GM18951 (cell line): ENCODE results near the gene PDGFRB.

ENCODE experiments used
- POLR2A ChIP-seq: IDR thresholded peaks from 4 replicates; pipeline ENCODE4 v1.6.1; 2011; ENCODE audit warnings: mild to moderate bottlenecking; ENCODE audit not compliant: insufficient read length, insufficient read depth; ENCODE audit errors: extremely low read depth
- in situ Hi-C: fragments of 300-500 bp; cut with MboI; formaldehyde crosslinking; loops from one replicate; pipeline ENCODE4 v1.12.0; 2022; ENCODE audit warnings: low sequenced_read_pairs, mixed read lengths, inconsistent platforms; ENCODE audit not compliant: unreplicated experiment

The PDGFRB gene

DNA sequence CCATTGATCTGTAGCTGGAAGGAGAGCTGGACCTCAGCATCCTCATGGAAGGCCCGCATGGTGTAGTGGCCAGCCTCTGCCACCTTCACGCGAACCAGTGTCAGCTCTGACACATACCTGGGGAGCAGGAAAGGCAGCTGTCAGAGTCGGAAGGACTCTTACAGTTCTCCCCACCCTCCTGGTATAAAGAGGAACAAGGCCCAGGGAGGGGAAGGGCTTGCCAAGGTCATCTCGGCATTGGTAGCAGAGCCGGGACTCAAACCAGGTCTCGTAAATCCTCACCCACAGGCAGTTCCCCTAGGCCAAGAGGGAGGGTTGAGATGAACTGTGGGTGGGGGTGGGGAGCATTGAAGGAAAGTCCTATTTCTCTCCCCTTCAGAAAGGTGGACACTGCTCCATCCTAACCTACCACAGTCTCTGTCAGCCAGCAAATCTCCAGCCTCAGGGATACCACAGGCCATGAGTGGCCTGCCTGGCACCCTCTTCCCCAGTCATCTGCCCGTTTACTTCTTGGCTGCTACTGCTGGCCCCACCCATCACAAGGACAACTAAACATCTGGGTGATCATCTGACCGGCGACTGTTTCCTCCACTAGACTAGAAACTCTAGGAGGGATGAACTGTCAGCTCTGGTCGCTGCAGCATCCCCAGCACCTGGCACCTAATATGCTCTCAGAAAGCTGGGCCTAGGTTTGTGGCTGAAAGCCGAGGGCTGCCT is 23.5 kb downstream of the PDGFRB start:
- TF ChIP-seq POLR2A: no peak
- in situ Hi-C loops: no loop called here

DNA sequence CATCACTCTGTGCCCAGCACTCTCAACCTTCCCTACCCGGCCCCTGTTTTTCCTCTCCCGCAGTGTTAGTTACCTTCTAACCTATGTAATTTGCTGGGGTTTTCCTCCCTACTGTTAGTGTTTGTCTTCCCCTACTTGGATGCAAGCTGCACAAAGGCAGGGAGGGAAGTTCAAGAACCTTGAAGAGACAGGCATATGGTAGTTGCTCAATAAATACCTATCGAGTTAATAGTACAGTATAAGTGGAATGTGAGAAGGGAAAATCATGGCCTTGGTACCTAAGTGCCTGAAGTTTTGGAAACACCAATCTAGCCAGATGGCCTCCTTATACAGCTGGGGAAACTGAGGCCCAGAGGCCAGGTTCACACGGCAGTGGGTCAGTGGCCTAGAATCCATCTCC is 24.2 kb downstream of the PDGFRB start:
- TF ChIP-seq POLR2A: no peak
- in situ Hi-C loops: no loop called here

DNA sequence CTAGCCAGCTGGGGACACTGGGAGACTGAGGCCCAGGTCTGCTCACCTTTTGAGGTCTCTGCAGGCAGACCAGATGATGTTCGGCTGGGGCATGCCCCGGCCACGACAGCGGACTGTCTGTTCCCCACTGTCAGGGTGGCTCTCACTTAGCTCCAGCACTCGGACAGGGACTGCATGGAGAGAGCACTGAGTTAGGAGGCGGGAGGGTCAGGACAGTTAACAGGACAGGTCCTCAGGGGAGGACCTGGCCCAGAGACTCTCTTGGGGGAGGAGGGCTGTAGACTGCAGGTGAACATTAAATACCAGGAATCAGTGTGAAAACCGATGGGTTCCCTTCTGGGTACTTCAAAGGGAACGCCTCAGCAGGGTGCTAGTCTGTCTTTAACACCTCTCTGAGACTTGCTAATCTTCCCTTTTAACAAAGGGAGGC is 25.1 kb downstream of the PDGFRB start:
- no peak for TF ChIP-seq POLR2A
- in situ Hi-C loops: no loop called here

DNA sequence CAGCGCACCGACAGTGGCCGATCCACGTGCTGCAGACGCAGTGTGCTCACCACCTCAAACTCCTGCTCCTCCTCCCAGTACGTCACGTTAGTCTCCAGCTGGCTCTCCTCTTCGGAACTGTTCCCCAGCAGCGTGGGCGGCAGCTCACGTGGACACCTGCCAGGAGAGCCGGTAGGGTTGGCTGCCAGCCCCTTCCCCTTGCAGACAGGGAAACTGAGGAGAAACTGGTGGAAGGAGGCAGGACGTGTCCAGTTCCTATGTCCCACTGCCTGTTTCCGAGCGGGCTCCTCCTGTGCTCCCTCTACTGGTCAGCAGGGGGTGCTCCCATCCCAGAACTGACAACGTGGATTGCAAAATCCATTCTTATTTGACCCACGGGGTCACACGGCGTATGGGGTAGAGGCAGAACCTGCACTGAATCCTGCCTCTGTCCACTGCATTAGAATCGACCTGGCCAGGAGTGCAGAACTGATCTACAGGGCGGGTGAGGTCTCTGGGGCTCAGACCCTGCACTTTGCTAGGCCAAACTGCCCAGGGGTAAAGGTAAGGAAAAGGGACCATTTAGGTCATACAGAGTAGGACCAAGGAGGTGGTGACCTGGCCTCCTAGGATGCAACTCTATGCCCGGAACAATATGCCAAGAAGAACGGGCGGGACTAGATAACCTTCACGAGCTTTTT is 25.7 kb downstream of the PDGFRB start:
- in situ Hi-C loops: no loop called here
- TF ChIP-seq POLR2A: no peak

DNA sequence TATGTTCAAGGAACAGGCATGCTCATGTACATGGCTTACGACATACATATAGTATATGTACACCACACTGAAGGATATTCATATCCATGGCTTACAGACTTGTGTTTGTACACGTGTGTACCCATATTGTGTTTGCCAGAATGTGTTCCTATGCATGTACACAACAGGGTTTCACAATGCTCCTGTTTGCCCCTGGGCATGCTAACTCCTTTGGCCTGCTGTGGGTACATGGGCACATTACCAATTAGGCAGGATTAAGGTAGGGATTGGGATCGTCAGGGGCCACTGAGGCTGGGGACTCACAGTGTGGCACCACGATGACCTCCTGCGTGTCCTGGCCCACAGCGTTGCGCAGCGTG is 26.2 kb downstream of the PDGFRB start:
- no peak for TF ChIP-seq POLR2A
- in situ Hi-C loops: no loop called here

DNA sequence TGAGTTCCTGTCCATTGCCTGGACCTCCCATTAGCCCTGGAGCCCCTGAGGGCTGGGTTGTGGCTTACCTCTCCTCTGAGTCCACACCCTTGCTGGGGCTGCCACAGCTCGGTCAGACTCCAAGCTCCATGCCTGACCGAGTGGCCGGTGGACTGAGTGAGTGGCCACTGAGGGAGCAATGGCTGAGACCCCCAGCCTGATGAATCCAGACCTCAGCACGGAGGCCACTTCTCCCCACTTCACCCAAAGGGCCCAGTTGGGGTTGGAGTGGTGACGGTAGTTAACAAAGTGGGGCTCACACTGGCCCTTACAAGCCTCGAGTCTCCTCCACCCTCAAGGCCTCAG is 28.8 kb downstream of the PDGFRB start:
- TF ChIP-seq POLR2A: no peak
- in situ Hi-C loops: no loop called here

DNA sequence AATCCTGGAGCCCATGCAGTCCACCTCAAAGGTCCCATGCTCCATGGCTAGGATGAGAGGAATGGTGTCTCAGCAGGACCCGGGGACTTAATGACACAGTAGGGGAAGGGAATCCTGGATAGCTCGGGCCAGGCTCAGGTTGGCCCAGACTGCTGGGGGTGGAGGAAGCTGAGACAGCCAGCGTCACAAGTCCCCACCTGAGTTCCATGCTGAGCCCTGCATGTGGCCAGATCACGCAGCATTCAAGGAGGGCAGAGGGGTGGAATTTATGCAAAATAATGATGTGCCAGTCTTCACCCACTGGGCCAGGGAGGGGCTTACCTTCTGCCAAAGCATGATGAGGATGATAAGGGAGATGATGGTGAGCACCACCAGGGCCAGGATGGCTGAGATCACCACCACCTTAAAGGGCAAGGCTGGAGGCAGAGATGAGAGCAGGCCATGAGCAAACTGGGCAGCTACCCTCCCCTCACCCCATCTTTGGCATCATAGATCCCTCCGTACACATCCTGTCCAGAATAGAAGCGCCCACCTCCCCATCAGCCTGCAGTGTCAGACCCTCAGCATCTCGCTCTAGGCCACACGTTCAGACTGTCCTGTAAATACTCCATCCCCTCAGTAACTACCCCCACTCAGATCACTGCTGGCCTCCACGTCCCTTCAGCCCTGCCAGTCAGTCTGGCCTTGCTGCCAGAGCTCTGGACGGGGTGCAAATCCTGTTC is 29.3 kb downstream of the PDGFRB start:
- TF ChIP-seq POLR2A: no peak
- in situ Hi-C loops: no loop called here

DNA sequence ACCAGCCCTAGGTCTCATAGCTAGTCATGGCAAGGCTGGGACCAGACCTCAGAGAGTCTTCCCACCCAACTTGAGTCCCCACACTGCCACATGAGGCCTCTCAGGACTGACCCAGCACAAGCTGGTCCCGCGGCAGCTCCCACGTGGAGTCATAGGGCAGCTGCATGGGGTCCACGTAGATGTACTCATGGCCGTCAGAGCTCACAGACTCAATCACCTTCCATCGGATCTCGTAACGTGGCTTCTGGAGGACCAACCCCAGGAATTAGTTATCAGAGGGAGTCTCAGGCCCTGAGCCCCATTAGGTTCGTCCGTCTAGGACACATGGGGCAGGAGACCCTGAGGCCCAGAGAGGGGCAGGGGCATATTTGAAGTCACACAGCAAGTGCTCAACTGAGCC is 30.3 kb downstream of the PDGFRB start:
- in situ Hi-C loops: no loop called here
- TF ChIP-seq POLR2A: no peak

DNA sequence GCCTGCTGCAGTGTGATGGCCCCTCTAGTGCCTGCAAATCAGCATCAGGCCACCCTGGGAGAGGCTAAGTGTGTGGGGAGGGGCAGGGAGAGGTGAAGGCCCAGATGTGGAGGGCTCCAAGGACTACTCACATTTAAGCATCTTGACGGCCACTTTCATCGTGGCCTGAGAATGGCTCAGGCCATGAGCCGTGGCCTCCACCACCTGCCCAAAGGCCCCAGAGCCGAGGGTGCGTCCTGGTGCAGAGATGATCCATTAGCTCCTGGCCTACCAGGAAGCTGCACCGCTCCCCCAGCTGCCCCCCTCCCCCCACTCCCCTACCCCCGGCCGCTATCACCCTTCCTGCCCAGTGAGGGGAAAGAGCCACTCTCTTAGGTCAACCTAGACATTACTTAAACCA is 31.0 kb downstream of the PDGFRB start:
- no peak for TF ChIP-seq POLR2A
- in situ Hi-C loops: no loop called here

DNA sequence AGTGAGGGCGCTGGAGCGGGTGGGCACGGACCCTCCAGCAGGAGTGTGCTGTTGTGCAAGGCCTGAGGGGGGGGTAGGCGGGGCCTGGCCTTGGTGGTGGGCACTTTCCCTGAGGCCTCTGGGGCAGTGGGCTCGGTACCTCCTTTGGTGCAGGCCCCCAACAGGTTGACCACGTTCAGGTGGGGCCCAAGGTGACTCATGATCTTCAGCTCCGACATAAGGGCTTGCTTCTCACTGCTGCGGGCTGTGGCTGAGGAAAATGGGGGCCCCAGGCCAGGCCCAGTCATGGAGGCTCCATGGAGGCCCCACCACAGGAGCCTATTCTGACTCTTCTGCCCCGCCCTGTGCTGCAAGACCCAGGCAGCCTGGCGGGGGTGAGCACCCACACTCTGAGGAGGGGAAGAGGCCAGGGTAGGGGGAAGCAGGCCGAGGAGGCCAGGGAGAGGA is 31.5 kb downstream of the PDGFRB start:
- in situ Hi-C loops: no loop called here
- TF ChIP-seq POLR2A: no peak

DNA sequence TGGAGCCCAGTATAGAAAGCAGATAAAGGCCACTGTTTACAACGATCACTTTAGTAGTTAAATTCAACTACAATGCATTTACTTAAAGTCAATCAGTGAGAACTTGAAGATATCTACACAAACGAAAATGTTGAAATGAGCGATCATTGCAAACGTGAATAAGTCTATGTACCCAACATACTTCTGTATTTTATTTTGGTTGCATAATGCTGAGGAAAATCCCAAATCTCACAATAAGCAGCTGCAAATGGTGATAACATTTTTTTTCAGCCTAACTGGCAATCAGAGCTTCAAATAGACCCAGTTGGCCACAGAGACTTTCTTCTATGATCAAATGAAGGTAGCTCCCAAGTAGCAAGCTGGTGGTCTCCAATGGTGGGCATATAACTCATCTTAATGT is 32.1 kb downstream of the PDGFRB start:
- TF ChIP-seq POLR2A: no peak
- in situ Hi-C loops: no loop called here

DNA sequence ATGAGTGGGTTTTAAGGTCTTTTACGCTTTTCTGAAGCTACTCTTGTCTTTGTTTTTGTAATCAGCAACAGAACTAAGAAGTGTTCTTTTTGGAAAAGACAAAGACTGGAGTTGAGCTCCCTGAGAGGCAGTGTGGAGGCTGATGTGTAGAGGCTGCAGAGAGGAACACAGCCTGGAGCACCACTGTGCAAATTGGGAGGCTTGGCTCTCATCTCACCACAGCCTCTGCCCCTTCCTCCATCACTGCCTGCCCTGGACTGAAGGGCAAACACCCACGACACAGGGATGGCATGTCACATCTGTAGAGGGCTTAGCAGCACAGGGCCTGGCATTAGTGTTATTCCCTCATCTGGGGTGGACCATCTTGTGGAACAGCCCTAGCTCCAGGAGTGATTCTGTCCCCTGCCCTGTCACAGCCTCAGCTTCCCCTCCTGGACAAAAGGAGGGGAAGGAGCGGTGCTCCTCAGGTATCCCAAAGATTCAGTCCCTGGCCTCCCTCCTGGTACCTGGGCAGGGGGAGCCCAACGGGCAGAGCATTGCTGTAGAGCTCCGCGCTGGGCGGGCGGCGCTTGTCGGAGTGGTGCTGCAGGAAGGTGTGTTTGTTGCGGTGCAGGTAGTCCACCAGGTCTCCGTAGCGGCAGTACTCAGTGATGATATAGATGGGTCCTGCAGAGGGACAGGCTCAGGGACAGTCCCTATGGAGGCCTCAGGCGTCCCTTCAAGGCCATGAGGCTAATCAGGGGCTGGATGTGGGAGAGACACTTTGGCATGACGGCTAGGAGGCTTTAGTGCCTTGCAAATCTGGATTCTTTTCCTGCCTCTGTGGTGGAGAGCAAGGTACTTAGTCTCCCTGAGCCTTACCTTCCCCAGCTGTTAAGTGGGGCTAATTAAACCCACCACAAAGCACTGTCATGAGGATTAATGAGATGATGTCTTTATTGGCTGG is 32.8 kb downstream of the PDGFRB start:
- no peak for TF ChIP-seq POLR2A
- in situ Hi-C loops: no loop called here

DNA sequence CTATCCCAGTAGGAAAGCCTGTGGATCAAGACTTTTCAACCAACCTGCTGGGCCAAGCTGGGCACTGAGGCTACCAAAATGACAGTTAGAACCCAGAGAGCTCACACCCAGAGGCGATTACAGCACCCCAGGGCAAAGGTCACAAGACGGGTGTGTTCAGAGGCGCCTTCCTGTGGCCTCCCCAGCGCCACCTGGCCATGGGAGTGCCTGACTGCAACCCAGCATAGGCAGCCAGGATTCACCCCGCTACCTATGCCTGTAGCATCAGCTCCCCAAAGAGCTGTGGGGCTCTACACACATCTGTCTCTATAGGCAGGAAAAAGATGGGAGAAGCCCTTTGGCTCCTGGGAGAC is 33.5 kb downstream of the PDGFRB start:
- in situ Hi-C loops: no loop called here
- no peak for TF ChIP-seq POLR2A
